Activated CD8-positive, alpha-beta memory T cell treated with anti-CD3 and anti-CD28 coated beads, Interleukin-2, amount 50 U/mL, for 1 hour (primary cell): ENCODE results near the gene PRDM16.
"Not testable (repeated sequence)": the region's sequence is repeated elsewhere in the genome, so short reads cannot be mapped to it uniquely, and the experiment has no call there.

ENCODE experiments used
- DNase-seq: peaks from one replicate; pipeline ENCODE4 v3.0.0-alpha.2; 2020; ENCODE audit errors: extremely low read depth

The PRDM16 gene

GRCh38 chr1:3162322-3162882 lies 93.4 kb downstream of the PRDM16 start:
- DNase-seq: no peak

- DNase-seq: no peak
Observed at GRCh38 chr1:3163356-3163755, 94.4 kb downstream of the PRDM16 start.

GRCh38 chr1:3164671-3165070 lies 95.7 kb downstream of the PRDM16 start:
- no peak for DNase-seq

GRCh38 chr1:3165189-3165588 lies 96.2 kb downstream of the PRDM16 start:
- DNase-seq: not testable (repeated sequence)

- DNase-seq: no peak
Observed at GRCh38 chr1:3166206-3166918, 97.4 kb downstream of the PRDM16 start.

- DNase-seq: no peak
Observed at GRCh38 chr1:3167255-3167654, 98.3 kb downstream of the PRDM16 start.

- DNase-seq: no peak
Observed at GRCh38 chr1:3168678-3169077, 99.7 kb downstream of the PRDM16 start.

GRCh38 chr1:3169665-3170356 lies 100.8 kb downstream of the PRDM16 start:
- no peak for DNase-seq

- no peak for DNase-seq
Observed at GRCh38 chr1:3170561-3171453, 101.8 kb downstream of the PRDM16 start.

GRCh38 chr1:3171761-3172160 lies 102.8 kb downstream of the PRDM16 start:
- DNase-seq: no peak

- no peak for DNase-seq
Observed at GRCh38 chr1:3172431-3173380, 103.7 kb downstream of the PRDM16 start.

- DNase-seq: no peak
Observed at GRCh38 chr1:3173381-3173980, 104.5 kb downstream of the PRDM16 start.

- no peak for DNase-seq
Observed at GRCh38 chr1:3174487-3175247, 105.7 kb downstream of the PRDM16 start.

GRCh38 chr1:3175486-3175885 lies 106.5 kb downstream of the PRDM16 start:
- DNase-seq: no peak

GRCh38 chr1:3176028-3176427 lies 107.0 kb downstream of the PRDM16 start:
- no peak for DNase-seq

- no peak for DNase-seq
Observed at GRCh38 chr1:3176820-3177219, 107.8 kb downstream of the PRDM16 start.

GRCh38 chr1:3178279-3178678 lies 109.3 kb downstream of the PRDM16 start:
- DNase-seq: no peak

- no peak for DNase-seq
Observed at GRCh38 chr1:3179471-3179870, 110.5 kb downstream of the PRDM16 start.

GRCh38 chr1:3180915-3181314 lies 111.9 kb downstream of the PRDM16 start:
- no peak for DNase-seq

- no peak for DNase-seq
Observed at GRCh38 chr1:3181956-3182355, 113.0 kb downstream of the PRDM16 start.
